Body of pancreas (tissue), 4 donors: ENCODE data around the gene ATG7.

Experiments
- POLR2A ChIP-seq, 3 donors: fragments of 450-650 bp; IDR thresholded peaks; one replicate each; pipeline ENCODE4 v1.6.1; 2016; ENCODE audit warnings: antibody characterized with exemption in 3 of 3, mild to moderate bottlenecking in 2 of 3
- TF ChIP-seq, protein P1 (sequence below), 7 experiments: fragments of 450-650 bp in 4 of 7; fragments of 200-600 bp in 3 of 7; sonication (generic) in 3 of 7; IDR thresholded peaks; one replicate each; pipeline ENCODE4 v1.5.1; 2016 to 2019; ENCODE audit warnings: antibody characterized with exemption in 7 of 7

GRCh38 chr3:11508346-11509172 is 236.4 kb downstream of the ATG7 start:
- TF ChIP-seq, protein P1, sequence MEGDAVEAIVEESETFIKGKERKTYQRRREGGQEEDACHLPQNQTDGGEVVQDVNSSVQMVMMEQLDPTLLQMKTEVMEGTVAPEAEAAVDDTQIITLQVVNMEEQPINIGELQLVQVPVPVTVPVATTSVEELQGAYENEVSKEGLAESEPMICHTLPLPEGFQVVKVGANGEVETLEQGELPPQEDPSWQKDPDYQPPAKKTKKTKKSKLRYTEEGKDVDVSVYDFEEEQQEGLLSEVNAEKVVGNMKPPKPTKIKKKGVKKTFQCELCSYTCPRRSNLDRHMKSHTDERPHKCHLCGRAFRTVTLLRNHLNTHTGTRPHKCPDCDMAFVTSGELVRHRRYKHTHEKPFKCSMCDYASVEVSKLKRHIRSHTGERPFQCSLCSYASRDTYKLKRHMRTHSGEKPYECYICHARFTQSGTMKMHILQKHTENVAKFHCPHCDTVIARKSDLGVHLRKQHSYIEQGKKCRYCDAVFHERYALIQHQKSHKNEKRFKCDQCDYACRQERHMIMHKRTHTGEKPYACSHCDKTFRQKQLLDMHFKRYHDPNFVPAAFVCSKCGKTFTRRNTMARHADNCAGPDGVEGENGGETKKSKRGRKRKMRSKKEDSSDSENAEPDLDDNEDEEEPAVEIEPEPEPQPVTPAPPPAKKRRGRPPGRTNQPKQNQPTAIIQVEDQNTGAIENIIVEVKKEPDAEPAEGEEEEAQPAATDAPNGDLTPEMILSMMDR (IDR thresholded peaks at IDR 0.05), result no peak
- no peak for TF ChIP-seq POLR2A (IDR thresholded peaks at IDR 0.05)
